ENCODE measurements around the gene TPM2. TPM values are rescaled to one million over a fixed set of nuclear protein-coding genes. Genes with fewer than 3 reads are reported as not detected.

The TPM2 gene
- total RNA-seq, 2 experiments from 2014 or later: 12.0 to 12.8 TPM

GRCh38 chr9:35675204-35675603, 14.5 kb downstream of the TPM2 start:
- POLR2A ChIA-PET: interaction anchor here (0.6 to 1.7 kb wide), 3 partner anchors 11 to 79 kb away, joined by 3 read pairs; partner anchors contain the start of gene SIT1
- peaks cover 21% of the 10 kb centered on the region for H3K27me3 Mint-ChIP-seq (ENCODE audit: low read depth)
- H3K4me1 Mint-ChIP-seq (ENCODE audit: low read depth): peaks cover 15% of the 10 kb centered on the region
- peak; percentile 35 for ATAC-seq
- H3K4me3 Mint-ChIP-seq: peak overlapping the region; percentile 62
- CTCF ChIA-PET: interaction anchor here (0.7 to 4.3 kb wide), 9 partner anchors 10 to 207 kb away, joined by 3 to 32 read pairs (median 4); partner anchors contain the start of genes ARHGEF39, CCDC107 and RMRP
- no peaks in the 10 kb centered on the region for H3K9me3 Mint-ChIP-seq (ENCODE audit: insufficient read depth)
- DNase-seq: no peak
- H3K27ac Mint-ChIP-seq: no peak overlapping the region
- H3K36me3 Mint-ChIP-seq (ENCODE audit: low read depth): no peaks in the 10 kb centered on the region

GRCh38 chr9:35674025-35674361, 15.7 kb downstream of the TPM2 start:
- DNase-seq (no peak), ATAC-seq (no peak)
- no peaks in the 10 kb centered on the region for H3K36me3 Mint-ChIP-seq (ENCODE audit: low read depth)
- ChIA-PET CTCF (interaction anchor here (1.1 to 4.3 kb wide), 3 partner anchors 15 to 22 kb away, joined by 4 to 32 read pairs (median 7); no protein-coding TSS in a partner anchor), POLR2A (no interaction called here)
- no peaks in the 10 kb centered on the region for H3K9me3 Mint-ChIP-seq (ENCODE audit: insufficient read depth)
- H3K4me1 Mint-ChIP-seq (ENCODE audit: low read depth): peaks cover 15% of the 10 kb centered on the region
- no peak overlapping the region for H3K27ac Mint-ChIP-seq
- H3K4me3 Mint-ChIP-seq: no peak overlapping the region
- H3K27me3 Mint-ChIP-seq (ENCODE audit: low read depth): peaks cover 21% of the 10 kb centered on the region

GRCh38 chr9:35673132-35674024, 16.3 kb downstream of the TPM2 start, which contains the start of gene CA9:
Gene CA9, plus strand, starts transcription at chr9:35673928. Its CDS starts 32 bp downstream, at chr9:35673960.
- CTCF ChIA-PET: interaction anchor here (0.7 to 1.6 kb wide), 3 partner anchors 14 to 27 kb away, joined by 3 to 7 read pairs (median 4); no protein-coding TSS in a partner anchor
- ATAC-seq (no peak), DNase-seq (no peak)
- Mint-ChIP-seq H3K9me3 (ENCODE audit: insufficient read depth) (no peaks in the 10 kb centered on the region), H3K36me3 (ENCODE audit: low read depth) (no peaks in the 10 kb centered on the region), H3K4me1 (ENCODE audit: low read depth) (peaks cover 15% of the 10 kb centered on the region), H3K4me3 (no peak within 1 kb of the TSS), H3K27ac (no peak within 1 kb of the TSS), H3K27me3 (ENCODE audit: low read depth) (peaks cover 21% of the 10 kb centered on the region)
- POLR2A ChIA-PET: interaction anchor here (0.8 to 1.2 kb wide), 2 partner anchors 9 to 16 kb away, joined by 3 read pairs; partner anchors contain the start of genes ARHGEF39 and RMRP

- Mint-ChIP-seq H3K27me3 (ENCODE audit: low read depth) (peaks cover 14% of the 10 kb centered on the region), H3K4me1 (ENCODE audit: low read depth) (peaks cover 24% of the 10 kb centered on the region), H3K36me3 (ENCODE audit: low read depth) (no peaks in the 10 kb centered on the region), H3K9me3 (ENCODE audit: insufficient read depth) (no peaks in the 10 kb centered on the region), H3K27ac (no peak overlapping the region), H3K4me3 (no peak overlapping the region)
- ChIA-PET POLR2A (interaction anchor here (2.2 kb wide), 1 partner anchor 20 kb away, joined by 6 read pairs; no protein-coding TSS in a partner anchor), CTCF (interaction anchor here (0.8 to 5.4 kb wide), 8 partner anchors 10 to 58 kb away, joined by 3 to 25 read pairs (median 4); partner anchors contain the start of genes CCDC107 and RMRP)
- DNase-seq (no peak), ATAC-seq (no peak)
Measured at GRCh38 chr9:35669331-35670145, 20.2 kb downstream of the TPM2 start.

- H3K4me1 Mint-ChIP-seq (ENCODE audit: low read depth): peaks cover 37% of the 10 kb centered on the region
- no peaks in the 10 kb centered on the region for H3K9me3 Mint-ChIP-seq (ENCODE audit: insufficient read depth)
- ChIA-PET CTCF (interaction anchor here (1.0 to 5.4 kb wide), 2 partner anchors 9 to 21 kb away, joined by 3 to 25 read pairs; partner anchors contain the start of genes CCDC107 and RMRP), POLR2A (no interaction called here)
- H3K27ac Mint-ChIP-seq: no peak overlapping the region
- H3K36me3 Mint-ChIP-seq (ENCODE audit: low read depth): peaks cover 6% of the 10 kb centered on the region
- H3K27me3 Mint-ChIP-seq (ENCODE audit: low read depth): peaks cover 2% of the 10 kb centered on the region
- DNase-seq (no peak), ATAC-seq (no peak)
- H3K4me3 Mint-ChIP-seq: no peak overlapping the region
Measured at GRCh38 chr9:35667939-35668338, 21.8 kb downstream of the TPM2 start.

- H3K4me1 Mint-ChIP-seq (ENCODE audit: low read depth): peaks cover 51% of the 10 kb centered on the region
- CTCF ChIA-PET: interaction anchor here (1.4 to 11.2 kb wide), 5 partner anchors 8 to 90 kb away, joined by 3 to 140 read pairs (median 25); partner anchors contain the start of genes CCDC107, CD72 and RMRP
Measured at GRCh38 chr9:35666549-35666948, 23.2 kb downstream of the TPM2 start.

GRCh38 chr9:35666045-35666444, 23.7 kb downstream of the TPM2 start:
- peak overlapping the region; percentile 86 for H3K4me3 Mint-ChIP-seq
- H3K9me3 Mint-ChIP-seq (ENCODE audit: insufficient read depth): no peaks in the 10 kb centered on the region
- CTCF ChIA-PET: interaction anchor here (1.1 to 11.2 kb wide), 10 partner anchors 9 to 91 kb away, joined by 3 to 140 read pairs (median 16); partner anchors contain the start of genes CD72 and TESK1

More at GRCh38 chr9:35666549-35666948, 23.2 kb downstream of the TPM2 start:
- Mint-ChIP-seq H3K27me3 (ENCODE audit: low read depth) (peaks cover 2% of the 10 kb centered on the region), H3K27ac (peak overlapping the region; percentile 51), H3K36me3 (ENCODE audit: low read depth) (peaks cover 19% of the 10 kb centered on the region), H3K4me3 (no peak overlapping the region), H3K9me3 (ENCODE audit: insufficient read depth) (no peaks in the 10 kb centered on the region)
- ATAC-seq (no peak), DNase-seq (no peak)
- POLR2A ChIA-PET: interaction anchor here (1.6 to 4.8 kb wide), 2 partner anchors 17 to 18 kb away, joined by 5 to 54 read pairs; partner anchors contain the start of gene SIT1

GRCh38 chr9:35665471-35665818, 24.3 kb downstream of the TPM2 start:
- ATAC-seq (no peak), DNase-seq (no peak)
- POLR2A ChIA-PET: interaction anchor here (0.6 to 4.8 kb wide), 11 partner anchors 9 to 550 kb away, joined by 3 to 54 read pairs (median 5); partner anchors contain the start of genes ATOSB, CREB3, RMRP and SIT1
- CTCF ChIA-PET: interaction anchor here (0.7 to 12.4 kb wide), 13 partner anchors 9 to 139 kb away, joined by 3 to 214 read pairs (median 10); partner anchors contain the start of genes CD72, SIT1 and TESK1
- H3K4me3 Mint-ChIP-seq: peak overlapping the region; percentile 86
- peaks cover under 1% of the 10 kb centered on the region for H3K27me3 Mint-ChIP-seq (ENCODE audit: low read depth)
- H3K36me3 Mint-ChIP-seq (ENCODE audit: low read depth): peaks cover 29% of the 10 kb centered on the region
- peaks cover 61% of the 10 kb centered on the region for H3K4me1 Mint-ChIP-seq (ENCODE audit: low read depth)
- H3K27ac Mint-ChIP-seq: peak overlapping the region; percentile 86
- H3K9me3 Mint-ChIP-seq (ENCODE audit: insufficient read depth): no peaks in the 10 kb centered on the region

More at GRCh38 chr9:35666045-35666444, 23.7 kb downstream of the TPM2 start:
- no peak for ATAC-seq
- peaks cover 2% of the 10 kb centered on the region for H3K27me3 Mint-ChIP-seq (ENCODE audit: low read depth)
- DNase-seq: no peak
- POLR2A ChIA-PET: interaction anchor here (0.6 to 4.8 kb wide), 7 partner anchors 10 to 236 kb away, joined by 3 to 54 read pairs (median 6); partner anchors contain the start of genes CREB3, RMRP, SIT1 and TESK1
- peaks cover 23% of the 10 kb centered on the region for H3K36me3 Mint-ChIP-seq (ENCODE audit: low read depth)
- H3K27ac Mint-ChIP-seq: peak overlapping the region; percentile 70
- H3K4me1 Mint-ChIP-seq (ENCODE audit: low read depth): peaks cover 55% of the 10 kb centered on the region

GRCh38 chr9:35664531-35665470, 24.9 kb downstream of the TPM2 start, which contains the start of gene ARHGEF39:
Gene ARHGEF39, minus strand, starts transcription at chr9:35665195. Its CDS starts 26 bp downstream, at chr9:35665169.
- H3K4me3 Mint-ChIP-seq: peak within 1 kb of the TSS; percentile 86
- peaks cover 68% of the 10 kb centered on the region for H3K4me1 Mint-ChIP-seq (ENCODE audit: low read depth)
- H3K27ac Mint-ChIP-seq: peak within 1 kb of the TSS; percentile 86
- H3K36me3 Mint-ChIP-seq (ENCODE audit: low read depth): peaks cover 35% of the 10 kb centered on the region
- H3K9me3 Mint-ChIP-seq (ENCODE audit: insufficient read depth): no peaks in the 10 kb centered on the region
- ChIA-PET POLR2A (interaction anchor here (1.0 to 4.8 kb wide), 15 partner anchors 8 to 549 kb away, joined by 3 to 54 read pairs (median 4); partner anchors contain the start of genes ATOSB, CREB3, RMRP and SIT1), CTCF (interaction anchor here (0.7 to 12.4 kb wide), 19 partner anchors 9 to 138 kb away, joined by 3 to 214 read pairs (median 6); partner anchors contain the start of genes CD72, CREB3, SIT1 and TESK1)
- ATAC-seq (peak; percentile 84), DNase-seq (peak; percentile 84)
- H3K27me3 Mint-ChIP-seq (ENCODE audit: low read depth): no peaks in the 10 kb centered on the region

GRCh38 chr9:35662437-35662836, 27.3 kb downstream of the TPM2 start:
- H3K4me1 Mint-ChIP-seq (ENCODE audit: low read depth): peaks cover 85% of the 10 kb centered on the region
- ChIA-PET POLR2A (interaction anchor here (0.7 to 4.8 kb wide), 3 partner anchors 14 to 591 kb away, joined by 3 to 54 read pairs (median 3); partner anchors contain the start of gene SIT1), CTCF (interaction anchor here (0.6 to 12.4 kb wide), 7 partner anchors 9 to 62 kb away, joined by 3 to 214 read pairs (median 64); partner anchors contain the start of genes CD72 and SIT1)
- no peak for DNase-seq
- peaks cover 3% of the 10 kb centered on the region for H3K27me3 Mint-ChIP-seq (ENCODE audit: low read depth)
- H3K27ac Mint-ChIP-seq: peak overlapping the region; percentile 86
- H3K36me3 Mint-ChIP-seq (ENCODE audit: low read depth): peaks cover 46% of the 10 kb centered on the region
- no peak for ATAC-seq
- peak overlapping the region; percentile 86 for H3K4me3 Mint-ChIP-seq
- no peaks in the 10 kb centered on the region for H3K9me3 Mint-ChIP-seq (ENCODE audit: insufficient read depth)

Measured in activated CD8-positive, alpha-beta T cell treated with anti-CD3 and anti-CD28 coated beads, Interleukin-2, amount 10 ng/mL, durations not matched to agents 7 days and 5 days (primary cell).